Activated T-helper 1 cell treated with anti-CD3 and anti-CD28 coated beads, Interleukin-2, amount 50 U/mL, for 16 hours (primary cell): Measurements from ENCODE around the gene MAST1.
"Not testable (repeated sequence)": the region's sequence is repeated elsewhere in the genome, so short reads cannot be mapped to it uniquely, and the experiment has no call there.

Experiments
- DNase-seq, 2 donors: peaks; one replicate each; pipeline ENCODE4 v3.0.0-alpha.2; 2020; ENCODE audit warnings: low read depth in 1 of 2, low spot score in 1 of 2

The MAST1 gene

GRCh38 chr19:12838886-12839756, 806 bp downstream of the MAST1 start:
- DNase-seq, result no peak

GRCh38 chr19:12840091-12841079, 2.1 kb downstream of the MAST1 start:
- no peak for DNase-seq

GRCh38 chr19:12841094-12841493, 2.8 kb downstream of the MAST1 start:
- no peak for DNase-seq

- no peak for DNase-seq
Measured at GRCh38 chr19:12842511-12842910, 4.2 kb downstream of the MAST1 start.

- no peak for DNase-seq
Measured at GRCh38 chr19:12843328-12843727, 5.0 kb downstream of the MAST1 start.

- no peak for DNase-seq
Measured at GRCh38 chr19:12843999-12844732, 5.9 kb downstream of the MAST1 start.

- not testable (repeated sequence) for DNase-seq
Measured at GRCh38 chr19:12846613-12847012, 8.3 kb downstream of the MAST1 start.

GRCh38 chr19:12847159-12848139, 9.1 kb downstream of the MAST1 start:
- DNase-seq, result peak; percentile 70 to 81

- no peak for DNase-seq
Measured at GRCh38 chr19:12856653-12857052, 18.3 kb downstream of the MAST1 start.

GRCh38 chr19:12858041-12858928, 20.0 kb downstream of the MAST1 start:
- no peak for DNase-seq

- no peak for DNase-seq
Measured at GRCh38 chr19:12859546-12859945, 21.2 kb downstream of the MAST1 start.

GRCh38 chr19:12864143-12864542, 25.8 kb downstream of the MAST1 start:
- no peak for DNase-seq

- DNase-seq, result no peak
Measured at GRCh38 chr19:12864721-12865715, 26.7 kb downstream of the MAST1 start.

- no peak for DNase-seq
Measured at GRCh38 chr19:12865746-12866415, 27.6 kb downstream of the MAST1 start.

- no peak for DNase-seq
Measured at GRCh38 chr19:12866416-12867119, 28.3 kb downstream of the MAST1 start.
